Smooth muscle cell (in vitro differentiated cells): ENCODE data around the gene AQR. TPM values are rescaled to one million over a fixed set of nuclear protein-coding genes. Genes with fewer than 3 reads are reported as not detected.

Experiments
- DNase-seq: peaks from one replicate; lab custom pipeline; 2025; ENCODE audit not compliant: unreplicated experiment; lab: John Stamatoyannopoulos, UW
- H2AFZ ChIP-seq: fragments of 200-600 bp; sonication (generic); 2 replicates; pipeline ENCODE4 v1.6.0; 2016; ENCODE audit warnings: antibody characterized with exemption, low read depth, mild to moderate bottlenecking
- H3F3A ChIP-seq: fragments of 200-600 bp; sonication (generic); 2 replicates; pipeline ENCODE4 v1.6.0; 2017; ENCODE audit warnings: antibody characterized with exemption, low read depth
- H3K27ac ChIP-seq: fragments of 200-600 bp; sonication (generic); 2 replicates; pipeline ENCODE4 v1.5.1; 2016; ENCODE audit warnings: low read depth, mild to moderate bottlenecking
- H3K27me3 ChIP-seq: fragments of 200-600 bp; sonication (generic); 2 replicates; pipeline ENCODE4 v1.6.1; 2016; ENCODE audit warnings: low read depth, mild to moderate bottlenecking
- H3K36me3 ChIP-seq: fragments of 200-600 bp; sonication (generic); 2 replicates; pipeline ENCODE4 v1.5.1; 2016; ENCODE audit warnings: low read depth
- H3K4me1 ChIP-seq: fragments of 200-600 bp; sonication (generic); 2 replicates; pipeline ENCODE4 v1.5.1; 2016; ENCODE audit warnings: low read depth
- H3K4me2 ChIP-seq: fragments of 200-600 bp; sonication (generic); 2 replicates; pipeline ENCODE4 v1.6.0; 2016; ENCODE audit warnings: mild to moderate bottlenecking
- H3K4me3 ChIP-seq: fragments of 200-600 bp; sonication (generic); 2 replicates; pipeline ENCODE4 v1.5.1; 2016; ENCODE audit warnings: mild to moderate bottlenecking
- H3K79me2 ChIP-seq: fragments of 200-600 bp; sonication (generic); 2 replicates; pipeline ENCODE4 v1.6.0; 2016; ENCODE audit warnings: low read depth, mild to moderate bottlenecking
- H3K9ac ChIP-seq: fragments of 200-600 bp; sonication (generic); 2 replicates; pipeline ENCODE4 v1.6.0; 2016; ENCODE audit warnings: low read depth
- H3K9me3 ChIP-seq: fragments of 200-600 bp; sonication (generic); replicated peaks from 2 replicates; pipeline ENCODE4 v1.5.1; 2016; ENCODE audit warnings: low read depth
- H4K20me1 ChIP-seq: fragments of 200-600 bp; sonication (generic); 2 replicates; pipeline ENCODE4 v1.6.0; 2016; ENCODE audit warnings: low read depth
- WGBS: methylation state at CpG from one replicate; pipeline ENCODE4 v1.1.7; 2016; ENCODE audit warnings: low lambda C conversion rate; 5-methylcytosine and 5-hydroxymethylcytosine counted together
- polyA plus RNA-seq: library from polyadenylated mRNA; unstranded; fragments of >200 nt; fragmentation: Nextera tagmentation; extraction: Ambion mirVana; gene quantifications from 2 replicates; pipeline ENCODE4 v1.2.1, GENCODE V29; 2016
- total RNA-seq: library from RNA; depleted of rRNA; stranded (reverse); fragments of >200 nt; gene quantifications from 2 replicates; pipeline ENCODE4 v1.2.3, GENCODE V29; 2014
- TF ChIP-seq, protein P1 (sequence below): fragments of 200-600 bp; sonication (generic); IDR thresholded peaks from 2 replicates; pipeline ENCODE4 v1.5.1; 2017; ENCODE audit warnings: borderline replicate concordance, mild to moderate bottlenecking, antibody characterized with exemption; ENCODE audit not compliant: insufficient read depth, poor library complexity, severe bottlenecking

Gene AQR
- total and polyA plus RNA-seq, 2 experiments from 2014 or later = 13.0 to 33.6 TPM

DNA sequence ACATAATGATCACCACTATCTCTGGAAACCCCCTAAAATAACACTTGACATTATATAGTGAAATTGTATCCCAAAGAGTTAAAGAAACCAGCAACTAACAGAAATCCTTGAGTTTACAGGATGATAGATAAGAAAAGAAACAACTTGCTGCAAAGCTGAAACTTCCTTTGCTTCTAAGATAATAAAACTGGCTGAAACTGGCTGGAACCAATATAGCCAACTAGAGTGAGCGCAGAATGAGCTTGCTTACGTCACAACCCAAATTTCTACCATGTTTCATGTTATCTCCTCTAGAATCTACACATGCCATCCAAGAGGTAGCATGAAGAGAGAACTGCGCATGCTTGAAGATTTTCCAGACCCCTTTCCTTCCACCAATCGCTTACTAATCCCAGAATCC, 90.4 kb downstream of the AQR start:
- H3F3A ChIP-seq = peaks cover 3% of the 10 kb centered on the region
- no peaks in the 10 kb centered on the region for H3K9me3 ChIP-seq
- H3K4me1 ChIP-seq = no peaks in the 10 kb centered on the region
- H3K27me3 ChIP-seq = no peaks in the 10 kb centered on the region
- no peak overlapping the region for H3K27ac ChIP-seq
- no peak overlapping the region for H2AFZ ChIP-seq
- no peaks in the 10 kb centered on the region for H4K20me1 ChIP-seq
- H3K4me2 ChIP-seq = no peak overlapping the region
- H3K9ac ChIP-seq = no peak overlapping the region
- TF ChIP-seq, protein P1, sequence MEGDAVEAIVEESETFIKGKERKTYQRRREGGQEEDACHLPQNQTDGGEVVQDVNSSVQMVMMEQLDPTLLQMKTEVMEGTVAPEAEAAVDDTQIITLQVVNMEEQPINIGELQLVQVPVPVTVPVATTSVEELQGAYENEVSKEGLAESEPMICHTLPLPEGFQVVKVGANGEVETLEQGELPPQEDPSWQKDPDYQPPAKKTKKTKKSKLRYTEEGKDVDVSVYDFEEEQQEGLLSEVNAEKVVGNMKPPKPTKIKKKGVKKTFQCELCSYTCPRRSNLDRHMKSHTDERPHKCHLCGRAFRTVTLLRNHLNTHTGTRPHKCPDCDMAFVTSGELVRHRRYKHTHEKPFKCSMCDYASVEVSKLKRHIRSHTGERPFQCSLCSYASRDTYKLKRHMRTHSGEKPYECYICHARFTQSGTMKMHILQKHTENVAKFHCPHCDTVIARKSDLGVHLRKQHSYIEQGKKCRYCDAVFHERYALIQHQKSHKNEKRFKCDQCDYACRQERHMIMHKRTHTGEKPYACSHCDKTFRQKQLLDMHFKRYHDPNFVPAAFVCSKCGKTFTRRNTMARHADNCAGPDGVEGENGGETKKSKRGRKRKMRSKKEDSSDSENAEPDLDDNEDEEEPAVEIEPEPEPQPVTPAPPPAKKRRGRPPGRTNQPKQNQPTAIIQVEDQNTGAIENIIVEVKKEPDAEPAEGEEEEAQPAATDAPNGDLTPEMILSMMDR = no peak
- H3K4me3 ChIP-seq = no peak overlapping the region
- DNase-seq = no peak
- H3K79me2 ChIP-seq = no peaks in the 10 kb centered on the region
- 28% methylated on average over 4 of the region's 4 CpGs for WGBS
- peaks cover 18% of the 10 kb centered on the region for H3K36me3 ChIP-seq

DNA sequence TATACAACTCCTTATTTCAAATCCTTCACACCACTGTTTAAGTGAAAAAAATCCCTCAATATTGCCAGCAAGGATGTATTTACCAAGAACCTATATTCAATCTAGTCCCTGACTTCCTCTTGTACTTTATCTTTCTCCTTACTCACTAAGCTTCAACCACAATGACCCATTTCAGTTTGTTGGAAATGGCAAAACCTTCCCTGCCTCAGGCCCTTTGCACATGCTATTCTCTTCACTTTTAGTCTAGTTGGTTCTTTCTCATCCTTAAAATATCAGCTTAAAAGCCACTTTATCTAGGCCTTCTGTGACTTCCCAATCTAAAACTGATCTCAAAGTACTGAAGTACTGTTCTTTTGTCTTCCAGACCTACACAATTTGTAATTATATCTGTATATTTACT, 92.9 kb downstream of the AQR start:
- H3K27me3 ChIP-seq = no peaks in the 10 kb centered on the region
- H3K9ac ChIP-seq = no peak overlapping the region
- H3K79me2 ChIP-seq = no peaks in the 10 kb centered on the region
- no peak overlapping the region for H3K4me2 ChIP-seq
- no peaks in the 10 kb centered on the region for H3K9me3 ChIP-seq
- H3K36me3 ChIP-seq = peaks cover 32% of the 10 kb centered on the region
- H4K20me1 ChIP-seq = no peaks in the 10 kb centered on the region
- TF ChIP-seq, protein P1 = no peak
- no peak overlapping the region for H3K4me3 ChIP-seq
- no peak overlapping the region for H3K27ac ChIP-seq
- DNase-seq = no peak
- peaks cover 3% of the 10 kb centered on the region for H3F3A ChIP-seq
- no peaks in the 10 kb centered on the region for H3K4me1 ChIP-seq
- no peak overlapping the region for H2AFZ ChIP-seq

DNA sequence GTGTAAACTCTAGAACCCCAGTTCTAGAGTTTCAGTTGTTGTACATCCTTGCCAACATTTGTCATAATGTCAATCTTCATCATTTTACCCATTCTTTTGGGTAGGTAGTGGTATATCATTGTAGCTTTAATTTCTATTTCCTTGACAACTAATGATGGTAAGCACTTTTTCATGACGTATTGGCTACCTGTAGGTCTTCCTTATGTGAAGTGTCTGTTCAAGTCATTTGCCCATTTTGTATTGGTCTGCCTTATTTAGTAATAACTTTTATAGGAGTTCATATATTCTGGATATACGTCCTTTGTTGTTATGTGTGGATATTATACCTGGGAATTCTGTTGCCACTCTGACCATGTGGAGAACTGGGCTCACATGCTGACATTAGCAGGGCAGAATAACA, 100.4 kb downstream of the AQR start:
- H3K9ac ChIP-seq = no peak overlapping the region
- H4K20me1 ChIP-seq = no peaks in the 10 kb centered on the region
- H3F3A ChIP-seq = no peaks in the 10 kb centered on the region
- H3K27ac ChIP-seq = no peak overlapping the region
- H3K4me2 ChIP-seq = no peak overlapping the region
- H2AFZ ChIP-seq = no peak overlapping the region
- H3K27me3 ChIP-seq = no peaks in the 10 kb centered on the region
- no peak for DNase-seq
- H3K4me1 ChIP-seq = no peaks in the 10 kb centered on the region
- H3K9me3 ChIP-seq = peaks cover 6% of the 10 kb centered on the region
- no peak overlapping the region for H3K4me3 ChIP-seq
- H3K79me2 ChIP-seq = no peaks in the 10 kb centered on the region
- TF ChIP-seq, protein P1 = no peak
- WGBS = 98% methylated on average over 2 of the region's 2 CpGs
- H3K36me3 ChIP-seq = peaks cover 28% of the 10 kb centered on the region

DNA sequence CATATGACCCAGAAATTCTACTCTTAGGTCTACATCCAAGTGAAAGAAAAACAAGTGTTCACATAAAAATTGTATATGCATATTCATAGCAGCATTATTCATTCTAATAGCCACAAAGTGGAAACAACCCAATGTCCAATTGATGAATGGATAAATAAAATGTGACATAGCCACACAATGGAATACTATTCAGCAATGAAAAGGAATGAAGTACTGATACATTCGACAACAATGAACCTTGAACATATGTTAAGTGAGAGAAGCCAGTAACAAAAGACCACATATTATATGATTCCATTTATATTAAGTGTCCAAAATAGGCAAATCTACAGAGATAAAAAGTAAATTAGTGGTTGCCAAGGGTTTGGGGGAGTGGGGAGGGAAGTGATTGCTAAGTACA, 104.0 kb downstream of the AQR start:
- Histone ChIP-seq H3F3A (no peaks in the 10 kb centered on the region), H3K36me3 (peaks cover 9% of the 10 kb centered on the region), H4K20me1 (no peaks in the 10 kb centered on the region), H3K79me2 (no peaks in the 10 kb centered on the region), H3K9ac (no peak overlapping the region), H3K4me2 (no peak overlapping the region), H3K4me1 (no peaks in the 10 kb centered on the region), H3K4me3 (no peak overlapping the region), H3K27ac (no peak overlapping the region), H3K9me3 (peaks cover 6% of the 10 kb centered on the region), H2AFZ (no peak overlapping the region), H3K27me3 (no peaks in the 10 kb centered on the region)
- 97% methylated on average over 1 of the region's 1 CpG for WGBS
- TF ChIP-seq, protein P1 = no peak
- DNase-seq = no peak
